Esophagus squamous epithelium (tissue), 4 donors: ENCODE data around the gene PDSS2.

ENCODE experiments used
- POLR2A ChIP-seq, 4 donors: fragments of 450-650 bp; IDR thresholded peaks; one replicate each; pipeline ENCODE4 v1.6.1; 2017; ENCODE audit warnings: antibody characterized with exemption in 4 of 4, mild to moderate bottlenecking in 4 of 4, moderate library complexity in 3 of 4
- TF ChIP-seq, protein P1 (sequence below), 6 experiments: fragments of 450-650 bp in 4 of 6; fragments of 200-600 bp in 2 of 6; sonication (generic) in 2 of 6; IDR thresholded peaks; one replicate each; pipeline ENCODE4 v1.5.1; 2016 to 2019; ENCODE audit warnings: antibody characterized with exemption in 6 of 6, mild to moderate bottlenecking in 4 of 6, moderate library complexity in 4 of 6

DNA sequence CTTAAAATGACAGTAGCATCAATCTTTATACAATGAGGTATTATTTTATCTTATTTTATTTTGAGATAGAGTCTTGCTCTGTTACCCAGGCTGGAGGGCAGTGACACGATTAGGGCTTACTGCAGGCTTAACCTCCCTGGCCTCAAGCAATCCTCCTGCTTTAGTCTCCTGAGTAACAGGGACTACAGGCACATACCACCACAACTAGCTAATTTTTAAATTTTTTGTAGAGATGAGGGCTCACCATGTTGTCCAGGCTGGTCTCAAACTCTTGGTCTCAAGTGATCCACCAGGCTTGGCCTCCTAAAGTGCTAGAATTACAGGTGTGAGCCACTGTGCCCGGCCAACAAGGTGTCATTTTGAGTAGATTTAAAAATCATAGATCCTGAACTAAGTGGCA is 125.9 kb downstream of the PDSS2 start:
- TF ChIP-seq, protein P1, sequence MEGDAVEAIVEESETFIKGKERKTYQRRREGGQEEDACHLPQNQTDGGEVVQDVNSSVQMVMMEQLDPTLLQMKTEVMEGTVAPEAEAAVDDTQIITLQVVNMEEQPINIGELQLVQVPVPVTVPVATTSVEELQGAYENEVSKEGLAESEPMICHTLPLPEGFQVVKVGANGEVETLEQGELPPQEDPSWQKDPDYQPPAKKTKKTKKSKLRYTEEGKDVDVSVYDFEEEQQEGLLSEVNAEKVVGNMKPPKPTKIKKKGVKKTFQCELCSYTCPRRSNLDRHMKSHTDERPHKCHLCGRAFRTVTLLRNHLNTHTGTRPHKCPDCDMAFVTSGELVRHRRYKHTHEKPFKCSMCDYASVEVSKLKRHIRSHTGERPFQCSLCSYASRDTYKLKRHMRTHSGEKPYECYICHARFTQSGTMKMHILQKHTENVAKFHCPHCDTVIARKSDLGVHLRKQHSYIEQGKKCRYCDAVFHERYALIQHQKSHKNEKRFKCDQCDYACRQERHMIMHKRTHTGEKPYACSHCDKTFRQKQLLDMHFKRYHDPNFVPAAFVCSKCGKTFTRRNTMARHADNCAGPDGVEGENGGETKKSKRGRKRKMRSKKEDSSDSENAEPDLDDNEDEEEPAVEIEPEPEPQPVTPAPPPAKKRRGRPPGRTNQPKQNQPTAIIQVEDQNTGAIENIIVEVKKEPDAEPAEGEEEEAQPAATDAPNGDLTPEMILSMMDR (IDR thresholded peaks at IDR 0.05), result no peak
- TF ChIP-seq POLR2A (IDR thresholded peaks at IDR 0.05), result no peak
